ENCODE measurements around the gene MTCL3.

The MTCL3 gene

DNA sequence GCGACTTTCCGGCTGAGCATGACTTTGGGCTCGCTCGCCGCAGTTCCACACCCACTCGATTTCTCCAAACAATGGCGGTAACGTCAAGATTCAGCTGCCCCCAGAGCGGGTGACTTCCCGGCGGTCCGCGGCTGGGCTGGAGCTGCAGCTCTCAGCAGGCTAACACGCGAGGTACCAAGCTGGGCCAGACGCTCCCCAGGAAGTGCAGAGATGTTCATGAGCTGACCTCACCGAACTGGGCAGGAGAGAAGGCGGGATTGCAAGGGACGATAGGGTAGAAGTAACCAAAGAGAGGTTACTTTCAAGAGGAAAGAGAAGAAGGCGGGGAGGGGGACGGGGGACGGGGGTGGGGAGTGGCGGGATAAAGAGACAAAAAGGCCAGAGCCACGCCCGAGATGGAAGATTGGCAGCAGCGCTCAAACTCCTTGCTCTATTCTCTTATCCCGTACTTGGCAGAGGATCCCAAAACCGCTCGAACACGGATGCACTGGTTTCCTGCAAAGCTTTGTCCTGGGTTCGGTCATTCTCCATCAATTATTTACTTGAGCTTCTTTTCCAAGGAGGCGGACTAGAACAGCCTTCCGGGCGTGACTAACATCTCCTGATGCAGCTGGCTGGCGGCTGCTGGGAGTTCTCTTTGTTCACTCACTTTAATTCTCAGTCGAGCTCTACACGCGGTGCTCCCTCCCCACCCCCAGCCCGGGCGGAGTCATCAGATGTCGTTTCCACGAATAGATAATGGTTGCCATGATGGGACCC is at the start of gene MTCL3:
Gene MTCL3 (minus strand): TSS at position 626 of the 759 bp plus-strand sequence.
- Histone ChIP-seq H3K4me2 (no peak within 1 kb of the TSS), H3K9ac (no peak within 1 kb of the TSS), H3K27ac (no peak within 1 kb of the TSS), H3K4me3 (no peak within 1 kb of the TSS), H3K4me1 (peaks cover 9% of the 10 kb centered on the region), H3K36me3 (no peaks in the 10 kb centered on the region), H3K9me3 (no peaks in the 10 kb centered on the region), H3K27me3 (peaks cover 16% of the 10 kb centered on the region), H4K20me1 (peaks cover 13% of the 10 kb centered on the region; the same call in 1 of the 2 replicates)
- no peak for TF ChIP-seq Cebpa-rat (IDR thresholded peaks at IDR 0.05)

DNA sequence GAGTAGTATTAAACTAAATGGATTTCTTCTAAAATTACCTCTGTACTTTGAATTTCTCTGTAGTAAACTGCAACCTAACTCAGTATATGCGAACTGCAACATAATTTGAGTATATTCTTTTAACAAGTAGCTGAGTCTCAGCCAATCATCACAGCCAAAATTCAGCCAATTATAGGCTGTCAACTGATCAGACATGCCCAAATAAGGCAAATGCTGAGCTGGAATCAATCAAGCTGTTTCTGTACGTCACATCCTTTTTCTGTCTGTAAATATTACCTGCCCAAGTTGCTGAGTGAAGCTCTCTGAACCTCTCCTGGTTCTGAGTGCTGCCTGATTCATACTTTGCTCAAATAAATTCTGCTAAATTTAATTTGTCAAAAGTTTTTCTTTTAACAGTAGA is 48.3 kb upstream of the MTCL3 start:
- Histone ChIP-seq H3K36me3 (no peaks in the 10 kb centered on the region), H3K9me3 (no peaks in the 10 kb centered on the region)
- no peak for TF ChIP-seq Cebpa-rat (IDR thresholded peaks at IDR 0.05)

GRCh38 chr6:127566651-127567050 is 47.5 kb upstream of the MTCL3 start:
- Histone ChIP-seq H3K27me3 (no peaks in the 10 kb centered on the region), H3K36me3 (no peaks in the 10 kb centered on the region), H3K9me3 (no peaks in the 10 kb centered on the region), H3K4me1 (no peaks in the 10 kb centered on the region), H4K20me1 (no peaks in the 10 kb centered on the region), H3K9ac (no peak overlapping the region), H3K4me3 (no peak overlapping the region), H3K4me2 (no peak overlapping the region), H3K27ac (no peak overlapping the region)
- TF ChIP-seq Cebpa-rat (IDR thresholded peaks at IDR 0.05), result no peak

More for the DNA sequence above, 48.3 kb upstream of the MTCL3 start:
- Histone ChIP-seq H3K27ac (no peak overlapping the region), H3K4me2 (no peak overlapping the region), H3K4me3 (no peak overlapping the region), H4K20me1 (no peaks in the 10 kb centered on the region), H3K9ac (no peak overlapping the region), H3K4me1 (no peaks in the 10 kb centered on the region), H3K27me3 (no peaks in the 10 kb centered on the region)

DNA sequence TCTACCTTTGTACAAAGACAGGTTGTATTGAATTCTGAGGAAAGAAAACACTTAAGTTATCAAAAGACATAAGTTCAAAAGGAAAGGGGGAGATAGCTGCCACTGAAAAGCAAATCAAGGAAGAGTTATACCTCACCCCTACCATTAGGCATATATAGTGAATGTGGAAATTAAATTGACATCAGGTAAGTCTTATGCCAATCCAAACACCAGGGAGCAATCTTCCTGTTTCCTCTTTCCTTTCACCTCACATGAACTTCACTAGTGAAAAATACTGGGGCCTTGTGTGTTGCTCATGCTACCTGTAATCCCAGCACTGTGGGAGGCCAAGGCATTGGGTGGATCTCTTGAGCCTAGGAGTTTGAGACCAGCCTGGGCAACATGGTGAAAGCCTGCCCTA is 47.0 kb upstream of the MTCL3 start:
- Histone ChIP-seq H3K9ac (no peak overlapping the region), H4K20me1 (no peaks in the 10 kb centered on the region), H3K27me3 (no peaks in the 10 kb centered on the region), H3K27ac (no peak overlapping the region), H3K4me3 (no peak overlapping the region), H3K36me3 (no peaks in the 10 kb centered on the region), H3K9me3 (no peaks in the 10 kb centered on the region), H3K4me2 (no peak overlapping the region), H3K4me1 (no peaks in the 10 kb centered on the region)
- TF ChIP-seq Cebpa-rat (IDR thresholded peaks at IDR 0.05), result no peak

GRCh38 chr6:127564761-127565160 is 45.6 kb upstream of the MTCL3 start:
- Histone ChIP-seq H3K4me1 (no peaks in the 10 kb centered on the region), H3K27ac (no peak overlapping the region), H3K27me3 (no peaks in the 10 kb centered on the region), H3K9ac (no peak overlapping the region), H4K20me1 (no peaks in the 10 kb centered on the region), H3K4me3 (no peak overlapping the region), H3K4me2 (no peak overlapping the region), H3K36me3 (no peaks in the 10 kb centered on the region), H3K9me3 (no peaks in the 10 kb centered on the region)
- no peak for TF ChIP-seq Cebpa-rat (IDR thresholded peaks at IDR 0.05)

DNA sequence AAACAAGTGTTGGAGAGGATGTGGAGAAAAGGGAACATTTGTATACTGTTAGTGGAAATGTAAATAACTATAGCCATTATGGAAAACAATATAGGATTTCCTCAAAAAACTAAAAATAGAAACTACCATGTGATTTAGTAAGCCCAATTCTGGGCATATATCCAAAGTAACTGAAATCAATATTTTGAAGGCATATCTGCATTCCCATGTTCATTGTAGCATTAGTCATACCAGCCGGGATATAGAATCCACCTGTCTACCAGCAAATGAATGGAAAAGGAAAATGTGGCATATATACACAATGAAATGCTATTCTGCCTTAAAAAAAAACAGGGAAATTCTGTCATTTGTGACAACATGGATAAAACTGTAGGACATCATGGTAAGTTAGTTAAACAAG is 42.5 kb upstream of the MTCL3 start:
- H3K27ac ChIP-seq, result no peak overlapping the region
- H3K4me1 ChIP-seq, result no peaks in the 10 kb centered on the region
- no peak overlapping the region for H3K4me3 ChIP-seq
- no peaks in the 10 kb centered on the region for H4K20me1 ChIP-seq
- H3K9me3 ChIP-seq, result no peaks in the 10 kb centered on the region
- H3K4me2 ChIP-seq, result no peak overlapping the region
- no peak overlapping the region for H3K9ac ChIP-seq
- no peaks in the 10 kb centered on the region for H3K27me3 ChIP-seq
- no peak for TF ChIP-seq Cebpa-rat (IDR thresholded peaks at IDR 0.05)
- H3K36me3 ChIP-seq, result no peaks in the 10 kb centered on the region

- Histone ChIP-seq H3K27ac (no peak overlapping the region), H3K27me3 (no peaks in the 10 kb centered on the region), H3K4me2 (no peak overlapping the region), H3K36me3 (no peaks in the 10 kb centered on the region), H3K4me1 (no peaks in the 10 kb centered on the region), H3K9me3 (no peaks in the 10 kb centered on the region), H4K20me1 (no peaks in the 10 kb centered on the region), H3K4me3 (no peak overlapping the region), H3K9ac (no peak overlapping the region)
- TF ChIP-seq Cebpa-rat (IDR thresholded peaks at IDR 0.05), result no peak
Observed at GRCh38 chr6:127554435-127555006, 35.4 kb upstream of the MTCL3 start.

DNA sequence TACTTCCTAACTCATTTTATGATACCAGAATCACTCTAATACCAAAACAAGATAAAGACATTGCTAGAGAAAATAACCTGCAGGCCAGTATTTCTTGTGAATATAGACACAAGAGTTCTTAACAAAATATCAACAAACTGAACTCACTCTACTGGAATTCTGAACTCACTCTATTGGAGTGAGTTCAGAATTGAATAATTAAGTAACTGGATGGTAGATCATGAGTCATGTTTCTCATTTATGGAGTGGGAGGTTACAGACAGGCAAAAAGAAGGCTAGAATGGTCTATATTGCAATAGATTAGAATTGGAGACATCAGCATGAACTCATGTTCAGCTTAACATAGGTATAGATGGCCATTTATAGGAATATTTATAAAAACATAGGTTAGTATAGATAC is 31.3 kb upstream of the MTCL3 start:
- H3K4me2 ChIP-seq, result no peak overlapping the region

GRCh38 chr6:127547904-127548649 is 28.9 kb upstream of the MTCL3 start:
- H3K27ac ChIP-seq, result no peak overlapping the region
- no peaks in the 10 kb centered on the region for H3K36me3 ChIP-seq
- H3K4me1 ChIP-seq, result no peaks in the 10 kb centered on the region
- TF ChIP-seq Cebpa-rat (IDR thresholded peaks at IDR 0.05), result no peak
- H3K9me3 ChIP-seq, result no peaks in the 10 kb centered on the region
- no peak overlapping the region for H3K4me3 ChIP-seq
- no peaks in the 10 kb centered on the region for H3K27me3 ChIP-seq
- H4K20me1 ChIP-seq, result no peaks in the 10 kb centered on the region
- no peak overlapping the region for H3K9ac ChIP-seq
- H3K4me2 ChIP-seq, result no peak overlapping the region

More for the DNA sequence above, 31.3 kb upstream of the MTCL3 start:
- Histone ChIP-seq H3K9me3 (no peaks in the 10 kb centered on the region), H3K9ac (no peak overlapping the region), H3K27ac (no peak overlapping the region), H3K27me3 (no peaks in the 10 kb centered on the region), H3K4me1 (no peaks in the 10 kb centered on the region), H3K4me3 (no peak overlapping the region), H3K36me3 (no peaks in the 10 kb centered on the region), H4K20me1 (no peaks in the 10 kb centered on the region)
- no peak for TF ChIP-seq Cebpa-rat (IDR thresholded peaks at IDR 0.05)

- Histone ChIP-seq H3K4me3 (no peak overlapping the region), H3K9ac (no peak overlapping the region), H3K27me3 (no peaks in the 10 kb centered on the region), H3K27ac (no peak overlapping the region), H3K9me3 (no peaks in the 10 kb centered on the region), H3K4me2 (no peak overlapping the region), H4K20me1 (no peaks in the 10 kb centered on the region), H3K4me1 (peaks cover 6% of the 10 kb centered on the region), H3K36me3 (no peaks in the 10 kb centered on the region)
- TF ChIP-seq Cebpa-rat (IDR thresholded peaks at IDR 0.05), result no peak
Observed at GRCh38 chr6:127547215-127547614, 28.1 kb upstream of the MTCL3 start.

Data from BLaER1 (cell line).